ENCODE data around the gene KLHDC7B. TPM values are rescaled to one million over a fixed set of nuclear protein-coding genes. Genes with fewer than 3 reads are reported as not detected.
A peak's percentile ranks its signal among the peaks of the same experiment; 100 is the strongest.

Gene KLHDC7B
- total and polyA plus RNA-seq, 2 of the 13 experiments (the other 11 are each of a cell fraction or from before 2014, with no cell fraction given), result 0.11 TPM; not detected in 1

GRCh38 chr22:50526108-50526833, 19.4 kb upstream of the KLHDC7B start (continued):
- TF ChIP-seq NR2C2 (CRISPR knock-in tag; IDR thresholded peaks at IDR 0.05; ENCODE audit: borderline replicate concordance) (no peak), HNRNPLL (IDR thresholded peaks at IDR 0.05; ENCODE audit: low read depth, low read length, poor library complexity, severe bottlenecking) (no peak), STAT5B (CRISPR knock-in tag; IDR thresholded peaks at IDR 0.05) (no peak), MAFF (IDR thresholded peaks at IDR 0.05; ENCODE audit: low read depth, low read length) (no peak), ZBTB7A (CRISPR knock-in tag; IDR thresholded peaks at IDR 0.05) (no peak), ZNF512 (CRISPR knock-in tag; IDR thresholded peaks at IDR 0.05) (no peak), CC2D1A (CRISPR knock-in tag; IDR thresholded peaks at IDR 0.05) (no peak), SRSF4 (IDR thresholded peaks at IDR 0.05; ENCODE audit: low read depth, low read length, poor library complexity, severe bottlenecking) (no peak), MTA1 (CRISPR knock-in tag; IDR thresholded peaks at IDR 0.05; ENCODE audit: borderline replicate concordance) (no peak), YY1 (IDR thresholded peaks at IDR 0.05; ENCODE audit: insufficient read depth, insufficient replicate concordance, low read depth, low read length) (peak; percentile 50), ZNF83 (CRISPR knock-in tag; IDR thresholded peaks at IDR 0.05; ENCODE audit: borderline replicate concordance) (no peak), ZNF709 (CRISPR knock-in tag; IDR thresholded peaks at IDR 0.05) (peak; percentile 29; the same call in 1 of the 2 replicates), THYN1 (CRISPR knock-in tag; IDR thresholded peaks at IDR 0.05; ENCODE audit: borderline replicate concordance, low read depth) (no peak), ZNF33B (CRISPR knock-in tag; IDR thresholded peaks at IDR 0.05) (no peak), HCFC1 (IDR thresholded peaks at IDR 0.05; ENCODE audit: low read depth, low read length) (no peak), ZNF124 (CRISPR knock-in tag; IDR thresholded peaks at IDR 0.05) (no peak), EHMT2 (IDR thresholded peaks at IDR 0.05; ENCODE audit: borderline replicate concordance, low read depth, low read length) (no peak), HDAC6 (IDR thresholded peaks at IDR 0.05; ENCODE audit: low read depth, low read length) (no peak), ZNF75D (CRISPR knock-in tag; IDR thresholded peaks at IDR 0.05; ENCODE audit: borderline replicate concordance) (no peak), CCAR2 (optimal IDR thresholded peaks at IDR 0.05; ENCODE audit: low read depth, low read length) (no peak), ZNF317 (CRISPR knock-in tag; IDR thresholded peaks at IDR 0.05) (no peak), MYC (CRISPR knock-in tag; IDR thresholded peaks at IDR 0.05; ENCODE audit: borderline replicate concordance) (peak; percentile 46; the same call in 1 of the 2 replicates), KLF12 (CRISPR knock-in tag; IDR thresholded peaks at IDR 0.05; ENCODE audit: borderline replicate concordance) (0 out of 2 replicates have a peak, but pooled peaks have one; percentile 54), SP1 (IDR thresholded peaks at IDR 0.05) (no peak), SP1 (CRISPR knock-in tag; IDR thresholded peaks at IDR 0.05) (0 out of 2 replicates have a peak, but pooled peaks have one; percentile 16), ZNF619 (CRISPR knock-in tag; IDR thresholded peaks at IDR 0.05) (no peak), ZNF224 (CRISPR knock-in tag; IDR thresholded peaks at IDR 0.05) (peak; percentile 58; the same call in 1 of the 2 replicates), CBFB (CRISPR knock-in tag; IDR thresholded peaks at IDR 0.05) (no peak), RELA (CRISPR knock-in tag; IDR thresholded peaks at IDR 0.05) (no peak), ZSCAN12 (CRISPR knock-in tag; IDR thresholded peaks at IDR 0.05) (no peak)
- TF ChIP-seq, protein P1, sequence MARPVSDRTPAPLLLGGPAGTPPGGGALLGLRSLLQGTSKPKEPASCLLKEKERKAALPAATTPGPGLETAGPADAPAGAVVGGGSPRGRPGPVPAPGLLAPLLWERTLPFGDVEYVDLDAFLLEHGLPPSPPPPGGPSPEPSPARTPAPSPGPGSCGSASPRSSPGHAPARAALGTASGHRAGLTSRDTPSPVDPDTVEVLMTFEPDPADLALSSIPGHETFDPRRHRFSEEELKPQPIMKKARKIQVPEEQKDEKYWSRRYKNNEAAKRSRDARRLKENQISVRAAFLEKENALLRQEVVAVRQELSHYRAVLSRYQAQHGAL (CRISPR knock-in tag; IDR thresholded peaks at IDR 0.05; ENCODE audit: not compliant biosample characterization), result no peak
